Measurements from ENCODE around the gene POLR1G. TPM values are rescaled to one million over a fixed set of nuclear protein-coding genes. Genes with fewer than 3 reads are reported as not detected.
A peak's percentile ranks its signal among the peaks of the same experiment; 100 is the strongest.

The POLR1G gene
- total RNA-seq, 1 experiment from 2014 or later, result 43.4 TPM

DNA sequence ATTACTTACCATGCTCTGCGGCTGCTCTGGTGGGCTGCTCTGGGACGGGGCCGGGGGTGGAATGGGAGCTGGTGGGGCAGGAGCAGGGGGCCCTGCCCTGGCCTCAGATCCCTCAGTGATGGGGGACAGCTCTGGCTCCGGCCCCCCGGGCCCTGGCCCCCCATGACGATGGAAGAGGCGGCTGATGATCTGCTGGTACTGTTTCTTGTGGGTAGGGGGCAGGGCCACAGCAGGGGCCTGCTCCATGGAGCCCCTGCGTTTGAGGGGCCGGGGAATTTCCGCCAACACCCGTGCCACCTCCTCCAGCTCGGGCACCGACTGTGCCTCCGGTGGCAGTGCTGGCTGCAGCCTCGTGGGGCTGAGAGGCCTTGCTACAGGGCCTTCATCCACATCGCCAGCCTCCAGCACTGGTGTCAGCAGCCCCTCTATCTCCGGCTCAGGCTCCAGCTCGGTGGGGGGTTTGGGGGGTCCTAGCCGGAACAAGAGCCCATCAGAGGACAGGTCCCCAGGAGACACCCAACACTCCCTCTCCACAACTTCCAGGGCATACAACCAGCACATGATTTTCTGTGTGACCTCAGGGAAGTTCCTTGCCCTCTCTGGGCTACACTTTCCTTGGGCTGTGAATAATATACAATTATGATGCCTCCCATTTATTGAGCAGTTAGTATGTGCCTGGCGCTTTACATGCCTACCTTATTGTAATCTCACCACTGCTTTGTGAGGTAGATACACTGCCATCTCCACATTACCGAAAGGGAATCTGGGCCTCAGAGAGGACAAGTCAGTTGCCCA, 14.4 kb upstream of the POLR1G start:
- Histone ChIP-seq H2BK5ac (ENCODE audit: insufficient read length, low read length) (no peak overlapping the region), H3K27ac (ENCODE audit: insufficient read length, low read depth, low read length) (no peak overlapping the region), H3K4me1 (ENCODE audit: insufficient read depth, low read length) (no peaks in the 10 kb centered on the region), H4K91ac (ENCODE audit: insufficient read length, low read depth, low read length) (no peak overlapping the region), H3K23me2 (ENCODE audit: insufficient read length, low read depth, low read length, poor library complexity, severe bottlenecking) (no peaks in the 10 kb centered on the region), H3K79me1 (ENCODE audit: insufficient read depth, low read depth, low read length, poor library complexity, severe bottlenecking) (no peaks in the 10 kb centered on the region), H3K23ac (ENCODE audit: insufficient read length, low read depth, low read length) (no peak overlapping the region), H4K5ac (ENCODE audit: insufficient read length, low read depth, low read length) (no peak overlapping the region), H4K8ac (replicated peaks; ENCODE audit: insufficient read length, low read depth, low read length) (no peak overlapping the region), H3K56ac (ENCODE audit: insufficient read length, low read depth, low read length) (no peak overlapping the region), H2BK12ac (ENCODE audit: insufficient read length, low read depth, low read length) (no peak overlapping the region), H3K18ac (ENCODE audit: insufficient read length, low read depth, low read length) (no peak overlapping the region), H3K9ac (ENCODE audit: extremely low read depth, insufficient read length, low read length) (no peak overlapping the region), H3T11ph (ENCODE audit: low read length) (no peak overlapping the region), H3K14ac (ENCODE audit: insufficient read depth, low read length) (no peak overlapping the region), H3K4ac (ENCODE audit: low read depth, low read length) (no peak overlapping the region), H4K20me1 (ENCODE audit: control insufficient read depth, insufficient read depth, insufficient read length) (no peaks in the 10 kb centered on the region), H3K4me2 (ENCODE audit: insufficient read depth, insufficient read length, low read length) (no peak overlapping the region), H2BK15ac (ENCODE audit: low read depth, low read length) (no peak overlapping the region), H2BK20ac (ENCODE audit: low read depth, low read length, poor library complexity, severe bottlenecking) (no peak overlapping the region), H2AFZ (ENCODE audit: low read length) (no peak overlapping the region), H2AK5ac (ENCODE audit: insufficient read length, low read length) (no peak overlapping the region), H3K27me3 (ENCODE audit: insufficient read depth, low read length) (no peaks in the 10 kb centered on the region; the same call in 1 of the 2 replicates), H2BK120ac (ENCODE audit: low read depth, low read length, poor library complexity, severe bottlenecking) (no peak overlapping the region), H3K79me2 (ENCODE audit: insufficient read depth, low read length) (no peaks in the 10 kb centered on the region), H3K9me3 (ENCODE audit: control insufficient read depth, low read depth, low read length) (no peaks in the 10 kb centered on the region)
- Mint-ChIP-seq H3K4me1 (peaks cover 4 to 14% of the 10 kb centered on the region in 2 experiments), H3K36me3 (ENCODE audit: insufficient read depth in 1 of 3, low read depth in 3 of 3) (peaks cover 0 to 16% (median 0%) of the 10 kb centered on the region in 3 experiments; a peak in 3 of 7 replicates), H3K4me3 (no peak overlapping the region; a peak in 1 of 5 replicates), H3K27me3 (ENCODE audit: low read depth) (peaks cover 3% of the 10 kb centered on the region), H3K9me3 (no peaks in the 10 kb centered on the region), H3K27ac (peak overlapping the region in 1 of 3 experiments; percentile 66; a peak in 1 of 7 replicates)
- TF ChIP-seq, protein P1, sequence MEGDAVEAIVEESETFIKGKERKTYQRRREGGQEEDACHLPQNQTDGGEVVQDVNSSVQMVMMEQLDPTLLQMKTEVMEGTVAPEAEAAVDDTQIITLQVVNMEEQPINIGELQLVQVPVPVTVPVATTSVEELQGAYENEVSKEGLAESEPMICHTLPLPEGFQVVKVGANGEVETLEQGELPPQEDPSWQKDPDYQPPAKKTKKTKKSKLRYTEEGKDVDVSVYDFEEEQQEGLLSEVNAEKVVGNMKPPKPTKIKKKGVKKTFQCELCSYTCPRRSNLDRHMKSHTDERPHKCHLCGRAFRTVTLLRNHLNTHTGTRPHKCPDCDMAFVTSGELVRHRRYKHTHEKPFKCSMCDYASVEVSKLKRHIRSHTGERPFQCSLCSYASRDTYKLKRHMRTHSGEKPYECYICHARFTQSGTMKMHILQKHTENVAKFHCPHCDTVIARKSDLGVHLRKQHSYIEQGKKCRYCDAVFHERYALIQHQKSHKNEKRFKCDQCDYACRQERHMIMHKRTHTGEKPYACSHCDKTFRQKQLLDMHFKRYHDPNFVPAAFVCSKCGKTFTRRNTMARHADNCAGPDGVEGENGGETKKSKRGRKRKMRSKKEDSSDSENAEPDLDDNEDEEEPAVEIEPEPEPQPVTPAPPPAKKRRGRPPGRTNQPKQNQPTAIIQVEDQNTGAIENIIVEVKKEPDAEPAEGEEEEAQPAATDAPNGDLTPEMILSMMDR (conservative IDR thresholded peaks at IDR 0.05), result no peak
- no CpG with 5 or more reads among the region's 21 CpGs for WGBS (ENCODE audit: extremely low coverage, insufficient read length, low lambda C conversion rate)
- no peak for DNase-seq
